ENCODE results near the gene CENPU.
"Not testable (repeated sequence)": the region's sequence is repeated elsewhere in the genome, so short reads cannot be mapped to it uniquely, and the experiment has no call there.

Gene CENPU

GRCh38 chr4:184744236-184744635, 10.3 kb upstream of the CENPU start:
- DNase-seq (ENCODE audit: extremely low read depth, low read depth): no peak
- no peak overlapping the region for H3K4me3 ChIP-seq (replicated peaks; ENCODE audit: low read depth, low read length)
- TF ChIP-seq CTCF (IDR thresholded peaks at IDR 0.05; ENCODE audit: low read depth, low read length, missing control alignments): no peak

GRCh38 chr4:184743650-184744049, 9.8 kb upstream of the CENPU start:
- no peak for TF ChIP-seq CTCF (IDR thresholded peaks at IDR 0.05; ENCODE audit: low read depth, low read length, missing control alignments)
- DNase-seq (ENCODE audit: extremely low read depth, low read depth): no peak
- no peak overlapping the region for H3K4me3 ChIP-seq (replicated peaks; ENCODE audit: low read depth, low read length)

- H3K4me3 ChIP-seq (replicated peaks; ENCODE audit: low read depth, low read length); DNase-seq (ENCODE audit: extremely low read depth, low read depth): not testable (repeated sequence)
Measured at GRCh38 chr4:184741651-184742050, 7.8 kb upstream of the CENPU start.

GRCh38 chr4:184740980-184741391, 7.1 kb upstream of the CENPU start:
- H3K4me3 ChIP-seq (replicated peaks; ENCODE audit: low read depth, low read length): no peak overlapping the region
- no peak for TF ChIP-seq CTCF (IDR thresholded peaks at IDR 0.05; ENCODE audit: low read depth, low read length, missing control alignments)
- DNase-seq (ENCODE audit: extremely low read depth, low read depth): no peak

- H3K4me3 ChIP-seq (replicated peaks; ENCODE audit: low read depth, low read length); DNase-seq (ENCODE audit: extremely low read depth, low read depth): not testable (repeated sequence)
Measured at GRCh38 chr4:184739575-184739974, 5.7 kb upstream of the CENPU start.

- TF ChIP-seq CTCF (IDR thresholded peaks at IDR 0.05; ENCODE audit: low read depth, low read length, missing control alignments): no peak
- peak overlapping the region; percentile 80 for H3K4me3 ChIP-seq (replicated peaks; ENCODE audit: low read depth, low read length)
- no peak for DNase-seq (ENCODE audit: extremely low read depth, low read depth)
Measured at GRCh38 chr4:184734758-184735157, 862 bp upstream of the CENPU start.

GRCh38 chr4:184732126-184732525, 1.8 kb downstream of the CENPU start:
- H3K4me3 ChIP-seq (replicated peaks; ENCODE audit: low read depth, low read length): peak overlapping the region; percentile 80
- TF ChIP-seq CTCF (IDR thresholded peaks at IDR 0.05; ENCODE audit: low read depth, low read length, missing control alignments): no peak
- no peak for DNase-seq (ENCODE audit: extremely low read depth, low read depth)

GRCh38 chr4:184731056-184731455, 2.8 kb downstream of the CENPU start:
- H3K4me3 ChIP-seq (replicated peaks; ENCODE audit: low read depth, low read length): no peak overlapping the region
- no peak for DNase-seq (ENCODE audit: extremely low read depth, low read depth)
- TF ChIP-seq CTCF (IDR thresholded peaks at IDR 0.05; ENCODE audit: low read depth, low read length, missing control alignments): no peak

All from HFF-Myc (cell line).